ENCODE data around the gene TSGA10IP. TPM values are rescaled to one million over a fixed set of nuclear protein-coding genes. Genes with fewer than 3 reads are reported as not detected.

The TSGA10IP gene
- total RNA-seq, 1 experiment from 2014 or later = not detected

DNA sequence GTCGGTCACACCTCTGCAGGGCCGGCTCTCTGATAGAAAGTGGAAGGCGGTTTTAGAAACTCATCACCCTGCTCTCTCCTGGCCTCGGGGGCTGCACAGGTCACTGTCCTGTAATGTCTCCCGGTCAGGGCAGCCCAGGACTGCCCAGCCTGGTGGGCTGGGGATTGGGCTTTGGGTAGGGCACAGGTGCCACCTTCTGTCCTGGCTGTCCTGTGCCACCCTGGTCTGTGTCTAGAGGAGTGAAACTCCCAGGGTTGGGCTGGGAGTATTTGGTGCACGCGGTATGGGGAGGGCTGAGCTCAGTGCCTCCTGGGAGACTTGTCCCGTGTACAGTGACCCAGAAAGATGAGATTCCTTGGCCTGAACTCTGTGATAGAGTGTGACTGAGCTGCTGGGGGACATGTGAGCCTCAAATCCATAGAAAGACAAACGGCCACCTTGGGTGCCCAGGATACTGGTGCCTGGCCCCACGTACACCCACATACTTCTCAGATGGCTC, 34.0 kb downstream of the TSGA10IP start:
- H3K4me1 ChIP-seq (replicated peaks) = no peaks in the 10 kb centered on the region
- peak in 1 of 2 experiments; percentile 51 for DNase-seq (ENCODE audit: low read depth in 1 of 2, low spot score in 2 of 2)
- no peaks in the 10 kb centered on the region for H3K27me3 ChIP-seq (replicated peaks)
- H3K9me3 ChIP-seq (replicated peaks) = no peaks in the 10 kb centered on the region
- peaks cover 61% of the 10 kb centered on the region for H3K36me3 ChIP-seq
- no peak overlapping the region for H3K4me3 ChIP-seq
- no peak overlapping the region for H3K27ac ChIP-seq

DNA sequence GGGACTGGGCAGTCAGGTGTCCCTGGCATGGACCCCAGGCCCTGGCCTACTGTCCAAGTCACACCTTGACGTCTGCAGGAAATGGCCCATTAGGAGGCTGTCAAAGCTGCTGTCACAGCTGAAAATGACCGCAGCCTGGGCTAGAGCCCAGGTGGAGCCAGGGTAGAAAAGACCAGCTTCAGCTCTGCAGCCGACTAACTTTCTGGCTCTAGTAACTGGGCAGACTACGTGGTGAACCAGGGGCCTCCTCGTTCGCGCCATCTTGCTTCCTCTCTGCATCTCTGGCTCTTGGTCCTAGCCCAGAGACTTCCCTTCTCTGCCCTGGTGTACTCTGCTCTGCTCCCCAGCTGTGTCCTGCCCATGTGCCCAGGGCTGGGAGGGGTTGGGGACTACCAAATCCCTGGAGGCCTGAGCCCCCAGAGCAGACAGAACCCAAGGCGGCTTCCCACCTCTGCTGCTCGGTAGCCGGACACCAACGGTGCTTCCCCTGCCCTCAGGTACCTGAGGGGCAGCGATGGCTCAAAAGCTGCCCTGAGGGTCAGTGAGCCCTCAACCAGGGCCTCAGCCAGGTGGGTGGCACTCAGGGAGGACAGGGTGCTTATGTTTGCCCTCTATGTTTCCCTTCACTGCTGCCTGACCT, 35.9 kb downstream of the TSGA10IP start:
- Histone ChIP-seq H3K4me3 (no peak overlapping the region), H3K27ac (no peak overlapping the region), H3K27me3 (replicated peaks) (no peaks in the 10 kb centered on the region), H3K36me3 (peaks cover 44% of the 10 kb centered on the region), H3K4me1 (replicated peaks) (no peaks in the 10 kb centered on the region), H3K9me3 (replicated peaks) (no peaks in the 10 kb centered on the region)
- DNase-seq (ENCODE audit: low read depth in 1 of 2, low spot score in 2 of 2) = no peak

DNA sequence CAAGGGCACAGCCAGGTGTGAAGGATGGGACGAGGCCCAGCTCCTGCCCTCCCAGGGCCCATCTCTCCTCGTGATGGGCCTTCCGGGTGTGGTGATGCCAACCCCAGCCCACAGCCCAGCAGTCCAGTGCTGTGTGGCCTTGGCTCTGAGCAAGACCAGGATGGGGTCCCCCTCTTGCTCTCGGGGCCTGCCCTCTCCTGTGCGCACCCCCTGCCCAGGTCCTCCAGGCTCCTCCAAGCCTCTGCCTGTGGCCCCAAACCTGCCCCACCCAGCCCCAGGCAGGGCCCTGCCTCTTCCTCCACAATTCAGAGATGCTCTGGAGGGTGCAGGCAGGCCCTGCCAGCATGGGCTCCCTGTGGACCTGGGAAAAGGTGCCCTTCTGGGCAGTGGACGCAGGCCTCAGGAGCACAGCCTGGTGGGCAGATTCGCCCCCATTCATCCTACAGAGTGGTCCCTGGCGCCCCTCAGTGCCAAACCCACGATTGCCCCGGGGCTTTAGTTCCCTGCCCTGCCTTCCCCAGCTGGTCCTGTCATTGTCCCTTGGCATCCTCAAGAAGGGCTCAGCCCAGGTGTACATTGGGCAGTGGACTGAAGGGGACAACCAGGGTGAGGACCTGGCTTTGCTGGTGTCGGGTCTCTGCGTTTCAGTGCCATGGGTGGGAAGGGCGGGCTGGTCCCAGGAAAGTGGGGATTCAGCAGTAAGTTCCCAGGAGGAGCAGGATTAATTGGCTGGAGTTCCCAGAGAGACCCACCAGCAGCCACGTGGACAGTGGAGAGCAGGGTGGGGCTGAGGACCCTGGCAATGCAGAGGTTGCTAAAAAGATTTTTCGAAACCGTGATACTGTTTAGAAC, 36.9 kb downstream of the TSGA10IP start:
- no peak overlapping the region for H3K4me3 ChIP-seq
- no peaks in the 10 kb centered on the region for H3K4me1 ChIP-seq (replicated peaks)
- H3K27ac ChIP-seq = no peak overlapping the region
- no peaks in the 10 kb centered on the region for H3K9me3 ChIP-seq (replicated peaks)
- H3K27me3 ChIP-seq (replicated peaks) = no peaks in the 10 kb centered on the region
- DNase-seq (ENCODE audit: low read depth in 1 of 2, low spot score in 2 of 2) = no peak
- peaks cover 35% of the 10 kb centered on the region for H3K36me3 ChIP-seq

GRCh38 chr11:65982824-65983588, 37.7 kb downstream of the TSGA10IP start:
- Histone ChIP-seq H3K27me3 (replicated peaks) (no peaks in the 10 kb centered on the region), H3K27ac (no peak overlapping the region), H3K36me3 (peaks cover 28% of the 10 kb centered on the region), H3K4me3 (no peak overlapping the region), H3K9me3 (replicated peaks) (no peaks in the 10 kb centered on the region), H3K4me1 (replicated peaks) (no peaks in the 10 kb centered on the region)
- no peak for DNase-seq (ENCODE audit: low read depth in 1 of 2, low spot score in 2 of 2)

DNA sequence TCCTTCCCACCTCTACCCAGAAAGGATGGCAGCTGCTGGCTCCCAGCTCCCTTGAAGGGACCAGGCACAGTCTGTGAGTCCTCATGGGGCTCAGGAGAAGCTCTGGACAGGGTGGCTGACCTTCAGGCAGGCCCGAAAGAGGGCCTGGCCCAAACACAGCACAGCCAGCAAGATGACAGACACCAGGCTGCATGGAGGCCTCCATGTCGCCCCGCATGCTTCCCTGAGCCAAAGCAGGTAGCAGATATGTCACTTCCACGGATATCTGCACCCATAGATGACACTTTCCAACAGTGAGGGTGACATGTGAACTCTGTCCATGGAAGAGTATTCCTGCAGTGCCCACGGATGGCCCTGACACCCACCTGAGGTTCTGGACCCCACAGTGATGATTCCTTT, 38.3 kb downstream of the TSGA10IP start:
- Histone ChIP-seq H3K36me3 (peaks cover 26% of the 10 kb centered on the region), H3K4me1 (replicated peaks) (no peaks in the 10 kb centered on the region), H3K27me3 (replicated peaks) (no peaks in the 10 kb centered on the region), H3K27ac (no peak overlapping the region), H3K9me3 (replicated peaks) (no peaks in the 10 kb centered on the region), H3K4me3 (no peak overlapping the region)
- DNase-seq (ENCODE audit: low read depth in 1 of 2, low spot score in 2 of 2) = no peak

DNA sequence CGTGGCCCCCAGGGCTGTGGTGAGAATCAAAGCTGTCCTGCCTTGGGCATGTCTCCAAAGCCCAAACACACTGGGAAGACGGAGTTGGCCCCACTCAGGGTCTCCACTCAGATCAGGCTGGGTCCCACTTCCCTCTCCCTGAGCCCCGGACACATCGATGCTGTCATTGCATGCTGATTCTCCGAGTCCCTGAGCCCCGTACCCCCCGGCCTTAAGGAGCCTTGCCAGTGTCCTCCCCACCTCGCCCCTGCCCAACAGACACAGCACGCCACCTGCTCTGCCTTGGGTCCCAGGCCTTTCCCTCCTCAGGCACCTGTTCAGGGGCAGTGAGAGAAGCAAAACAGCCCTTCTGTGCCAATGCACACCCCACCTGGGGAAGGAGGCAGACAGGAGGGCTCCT, 42.1 kb downstream of the TSGA10IP start:
- peaks cover 23% of the 10 kb centered on the region for H3K36me3 ChIP-seq
- no peaks in the 10 kb centered on the region for H3K27me3 ChIP-seq (replicated peaks)
- no peak for DNase-seq (ENCODE audit: low read depth in 1 of 2, low spot score in 2 of 2)
- no peak overlapping the region for H3K4me3 ChIP-seq
- H3K9me3 ChIP-seq (replicated peaks) = no peaks in the 10 kb centered on the region
- H3K27ac ChIP-seq = no peak overlapping the region
- H3K4me1 ChIP-seq (replicated peaks) = no peaks in the 10 kb centered on the region

DNA sequence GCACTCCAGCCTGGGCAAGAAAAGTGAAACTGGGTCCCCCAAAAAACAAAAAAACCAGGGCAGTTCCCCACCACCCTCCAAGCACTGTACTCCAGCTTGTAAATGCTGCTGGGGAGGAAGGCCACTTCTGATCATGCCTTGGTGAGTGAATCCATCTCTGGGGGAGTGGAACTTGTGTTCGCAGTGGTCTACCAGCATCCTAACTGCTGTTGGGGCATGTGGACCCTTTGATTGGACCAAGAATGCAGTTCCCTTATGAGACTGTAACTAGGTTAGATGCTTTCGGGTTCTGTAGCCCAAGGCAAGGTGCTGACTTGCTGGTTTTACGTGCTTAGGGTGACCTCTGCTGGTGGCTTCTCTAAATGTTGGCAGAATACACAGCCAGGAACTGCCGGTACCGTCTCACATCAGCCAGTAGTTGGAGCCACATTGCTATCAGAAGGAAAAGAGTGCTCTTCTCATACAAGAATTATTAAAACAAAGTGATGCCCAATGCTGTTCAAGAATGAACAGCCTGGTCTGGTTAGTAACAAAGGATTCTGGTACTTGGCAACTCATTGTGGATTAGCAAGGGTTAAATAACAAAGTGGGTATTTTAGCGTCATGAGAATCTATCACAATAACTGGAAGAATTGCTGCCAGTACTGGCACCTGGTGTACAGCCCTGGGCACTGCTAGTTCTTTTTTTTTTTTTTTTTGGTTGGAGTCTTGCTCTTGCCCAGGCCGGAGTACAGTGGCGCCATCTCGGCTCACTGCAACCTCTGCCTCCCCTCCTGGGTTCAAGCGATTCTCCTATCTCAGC, 43.7 kb downstream of the TSGA10IP start:
- Histone ChIP-seq H3K27me3 (replicated peaks) (no peaks in the 10 kb centered on the region), H3K4me1 (replicated peaks) (no peaks in the 10 kb centered on the region), H3K9me3 (replicated peaks) (no peaks in the 10 kb centered on the region), H3K27ac (no peak overlapping the region), H3K4me3 (no peak overlapping the region), H3K36me3 (peaks cover 23% of the 10 kb centered on the region)
- peak; percentile 97 for DNase-seq (ENCODE audit: low read depth in 1 of 2, low spot score in 2 of 2)

DNA sequence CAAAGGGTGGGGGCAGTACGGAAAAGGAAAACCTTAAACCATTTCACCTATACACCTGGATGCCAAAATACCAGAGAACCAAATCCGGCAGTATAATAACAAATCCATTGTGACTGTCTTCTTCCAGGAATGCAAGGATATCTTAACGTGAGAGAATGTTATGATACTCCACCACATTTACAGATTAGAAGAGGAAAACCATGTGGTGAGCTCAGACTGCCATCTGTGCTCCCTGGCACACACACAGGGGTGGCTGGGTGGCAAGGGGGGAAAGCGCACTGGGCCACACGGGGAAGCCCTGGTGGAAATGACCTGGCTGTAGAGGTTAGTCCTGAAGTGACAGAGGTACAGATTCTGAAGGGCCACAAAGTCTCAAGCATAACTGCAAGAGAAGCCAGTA, 46.8 kb downstream of the TSGA10IP start:
- Histone ChIP-seq H3K36me3 (peaks cover 41% of the 10 kb centered on the region), H3K4me3 (no peak overlapping the region), H3K27ac (no peak overlapping the region), H3K9me3 (replicated peaks) (no peaks in the 10 kb centered on the region), H3K27me3 (replicated peaks) (no peaks in the 10 kb centered on the region), H3K4me1 (replicated peaks) (no peaks in the 10 kb centered on the region)
- DNase-seq (ENCODE audit: low read depth in 1 of 2, low spot score in 2 of 2) = no peak

GRCh38 chr11:65997286-65997685, 52.0 kb downstream of the TSGA10IP start:
- no peaks in the 10 kb centered on the region for H3K27me3 ChIP-seq (replicated peaks)
- no peak overlapping the region for H3K4me3 ChIP-seq
- H3K36me3 ChIP-seq = peaks cover 58% of the 10 kb centered on the region
- no peak for DNase-seq (ENCODE audit: low read depth in 1 of 2, low spot score in 2 of 2)
- no peak overlapping the region for H3K27ac ChIP-seq
- H3K4me1 ChIP-seq (replicated peaks) = peaks cover 10% of the 10 kb centered on the region
- H3K9me3 ChIP-seq (replicated peaks) = no peaks in the 10 kb centered on the region

GRCh38 chr11:66001942-66002647, 56.8 kb downstream of the TSGA10IP start, which contains the start of the genes BANF1 and EIF1AD:
TSS of gene BANF1 (plus strand) at chr11:66002503. CDS start at chr11:66003251, 748 bp downstream.
TSS of gene EIF1AD (minus strand) at chr11:66002157. CDS start at chr11:66000389, 1,768 bp downstream.
- peak; percentile 99 to 100 for DNase-seq (ENCODE audit: low read depth in 1 of 2, low spot score in 2 of 2)
- Histone ChIP-seq H3K27ac (peak within 1 kb of the TSS; percentile 76), H3K36me3 (peaks cover 83% of the 10 kb centered on the region), H3K4me3 (peak within 1 kb of the TSS; percentile 60), H3K27me3 (replicated peaks) (no peaks in the 10 kb centered on the region), H3K9me3 (replicated peaks) (no peaks in the 10 kb centered on the region), H3K4me1 (replicated peaks) (peaks cover 28% of the 10 kb centered on the region)

- H3K27ac ChIP-seq = peak overlapping the region; percentile 76
- H3K9me3 ChIP-seq (replicated peaks) = no peaks in the 10 kb centered on the region
- H3K36me3 ChIP-seq = peaks cover 80% of the 10 kb centered on the region
- peak in 1 of 2 experiments; percentile 62 for DNase-seq (ENCODE audit: low read depth in 1 of 2, low spot score in 2 of 2)
- H3K27me3 ChIP-seq (replicated peaks) = no peaks in the 10 kb centered on the region
- H3K4me1 ChIP-seq (replicated peaks) = peaks cover 33% of the 10 kb centered on the region
- H3K4me3 ChIP-seq = peak overlapping the region; percentile 60
Observed at GRCh38 chr11:66002648-66003225, 57.5 kb downstream of the TSGA10IP start.

DNA sequence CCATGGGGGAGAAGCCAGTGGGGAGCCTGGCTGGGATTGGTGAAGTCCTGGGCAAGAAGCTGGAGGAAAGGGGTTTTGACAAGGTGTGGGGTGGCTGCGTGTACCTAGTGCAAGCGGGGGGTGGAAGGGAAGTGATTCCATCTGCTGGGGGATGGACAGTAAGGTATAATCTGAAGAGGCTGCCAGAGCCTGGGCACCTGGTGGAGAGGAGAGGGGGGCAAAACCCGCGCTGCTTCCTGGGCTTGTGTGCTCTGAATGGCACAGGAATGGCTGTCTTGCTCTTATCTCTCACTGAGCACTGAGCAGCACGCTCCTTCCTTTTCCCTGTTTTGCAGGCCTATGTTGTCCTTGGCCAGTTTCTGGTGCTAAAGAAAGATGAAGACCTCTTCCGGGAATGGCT, 58.0 kb downstream of the TSGA10IP start:
- Histone ChIP-seq H3K27me3 (replicated peaks) (no peaks in the 10 kb centered on the region), H3K9me3 (replicated peaks) (no peaks in the 10 kb centered on the region), H3K36me3 (peaks cover 74% of the 10 kb centered on the region), H3K4me3 (peak overlapping the region; percentile 60), H3K4me1 (replicated peaks) (peaks cover 33% of the 10 kb centered on the region), H3K27ac (0 out of 2 replicates have a peak overlapping the region, but pooled peaks have one; percentile 76)
- DNase-seq (ENCODE audit: low read depth in 1 of 2, low spot score in 2 of 2) = no peak
